ENCODE results near the gene HOXA6. TPM values are rescaled to one million over a fixed set of nuclear protein-coding genes. Genes with fewer than 3 reads are reported as not detected.

HOXA6 gene
- total RNA-seq, 4 donors from 2014 or later, result 0.66 to 0.92 TPM; not detected in 2

DNA sequence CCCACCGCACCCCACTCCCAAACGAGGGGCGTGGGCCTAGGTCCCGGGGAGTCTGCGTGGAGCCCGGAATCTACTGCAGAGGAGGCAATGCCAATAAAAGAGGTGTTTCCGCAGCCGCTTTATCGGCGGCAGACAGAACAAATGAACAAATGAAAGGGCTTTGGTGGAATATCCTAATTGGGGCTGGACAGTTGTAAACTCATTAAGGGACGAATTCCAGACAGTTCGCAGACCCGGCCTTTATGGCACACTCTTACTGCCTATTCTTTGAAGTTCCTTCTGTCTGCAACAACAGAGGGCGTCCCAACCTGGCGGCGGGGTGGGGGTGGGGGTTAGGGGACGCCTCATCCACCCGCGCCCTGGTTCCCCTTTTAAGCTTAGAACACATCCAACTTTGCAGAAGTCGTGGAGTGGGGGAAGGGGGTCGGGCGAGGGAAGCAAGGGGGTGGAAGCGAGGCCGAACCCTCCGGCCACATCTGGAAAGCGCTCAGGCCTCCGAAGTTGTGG, 13.7 kb upstream of the HOXA6 start:
- H3K27me3 ChIP-seq, result peaks cover 20 to 100% (median 91%) of the 10 kb centered on the region in 4 donors
- H3K36me3 ChIP-seq, result no peaks in the 10 kb centered on the region
- H3K9me3 ChIP-seq, result no peaks in the 10 kb centered on the region
- intact Hi-C loops (cut with DNase I), result loop anchor here (5.0 kb wide), 1 partner anchor 794 kb away; no protein-coding TSS in a partner anchor
- 13% methylated on average over 17 of the region's 27 CpGs for WGBS
- TF ChIP-seq EP300 (IDR thresholded peaks at IDR 0.05), result no peak
- no peak for TF ChIP-seq POLR2A (IDR thresholded peaks at IDR 0.05; ENCODE audit: low read depth)
- TF ChIP-seq, protein P1, sequence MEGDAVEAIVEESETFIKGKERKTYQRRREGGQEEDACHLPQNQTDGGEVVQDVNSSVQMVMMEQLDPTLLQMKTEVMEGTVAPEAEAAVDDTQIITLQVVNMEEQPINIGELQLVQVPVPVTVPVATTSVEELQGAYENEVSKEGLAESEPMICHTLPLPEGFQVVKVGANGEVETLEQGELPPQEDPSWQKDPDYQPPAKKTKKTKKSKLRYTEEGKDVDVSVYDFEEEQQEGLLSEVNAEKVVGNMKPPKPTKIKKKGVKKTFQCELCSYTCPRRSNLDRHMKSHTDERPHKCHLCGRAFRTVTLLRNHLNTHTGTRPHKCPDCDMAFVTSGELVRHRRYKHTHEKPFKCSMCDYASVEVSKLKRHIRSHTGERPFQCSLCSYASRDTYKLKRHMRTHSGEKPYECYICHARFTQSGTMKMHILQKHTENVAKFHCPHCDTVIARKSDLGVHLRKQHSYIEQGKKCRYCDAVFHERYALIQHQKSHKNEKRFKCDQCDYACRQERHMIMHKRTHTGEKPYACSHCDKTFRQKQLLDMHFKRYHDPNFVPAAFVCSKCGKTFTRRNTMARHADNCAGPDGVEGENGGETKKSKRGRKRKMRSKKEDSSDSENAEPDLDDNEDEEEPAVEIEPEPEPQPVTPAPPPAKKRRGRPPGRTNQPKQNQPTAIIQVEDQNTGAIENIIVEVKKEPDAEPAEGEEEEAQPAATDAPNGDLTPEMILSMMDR (IDR thresholded peaks at IDR 0.05), result peak in 1 of 3 experiments; percentile 4
- no peak for TF ChIP-seq POLR2AphosphoS5 (IDR thresholded peaks at IDR 0.05)
- peak overlapping the region; percentile 54 to 59 (median 56) for H3K4me3 ChIP-seq
- peaks cover 23 to 69% (median 50%) of the 10 kb centered on the region in 4 donors for H3K4me1 ChIP-seq
- no peak for DNase-seq (ENCODE audit: extremely low spot score)
- H3K27ac ChIP-seq (replicated peaks in 1 of 4), result no peak overlapping the region

DNA sequence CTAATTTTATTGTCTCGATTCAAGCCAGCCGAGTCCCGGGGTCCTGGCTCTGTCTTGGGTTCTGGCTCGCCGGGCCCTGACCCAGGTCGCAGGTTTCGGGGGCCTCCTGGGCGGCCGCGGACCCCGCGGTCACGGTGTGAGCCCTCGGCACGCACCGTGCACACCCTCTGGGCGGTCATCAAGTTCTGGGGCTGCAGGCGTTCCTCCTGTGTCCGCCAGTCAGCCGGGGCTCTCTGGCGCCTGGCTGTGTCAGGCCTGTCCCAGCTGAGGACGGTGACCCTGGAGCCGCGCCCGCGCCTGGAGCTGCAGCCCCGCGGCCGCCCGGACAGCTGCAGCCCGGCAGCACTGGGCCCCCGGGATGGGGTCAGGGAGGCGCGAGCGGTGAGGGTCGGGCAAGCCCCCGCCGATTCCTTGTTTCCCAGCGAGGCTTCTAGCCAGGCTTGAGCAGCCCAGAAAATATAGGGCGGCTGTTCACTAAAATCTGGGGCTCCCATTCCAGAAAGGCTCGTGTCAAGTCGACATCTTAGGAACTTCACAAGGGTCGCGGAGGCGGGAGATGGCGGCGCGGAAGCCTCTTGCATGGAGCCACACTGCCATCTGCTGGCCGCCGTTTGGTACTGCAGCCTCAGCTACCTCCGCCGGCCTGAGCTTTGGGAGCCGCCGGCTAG, 13.1 kb upstream of the HOXA6 start:
- Histone ChIP-seq H3K27me3 (peaks cover 20 to 100% (median 91%) of the 10 kb centered on the region in 4 donors), H3K27ac (replicated peaks in 1 of 4) (no peak overlapping the region), H3K4me1 (peaks cover 25 to 69% (median 50%) of the 10 kb centered on the region in 4 donors), H3K36me3 (no peaks in the 10 kb centered on the region), H3K4me3 (peak overlapping the region; percentile 54 to 59 (median 56)), H3K9me3 (no peaks in the 10 kb centered on the region)
- DNase-seq (ENCODE audit: extremely low spot score), result peak; percentile 97
- intact Hi-C loops (cut with DNase I), result loop anchor here (5.0 kb wide), 1 partner anchor 793 kb away; no protein-coding TSS in a partner anchor
- TF ChIP-seq POLR2AphosphoS5 (IDR thresholded peaks at IDR 0.05) (peak in 1 of 2 donors; percentile 49), POLR2A (IDR thresholded peaks at IDR 0.05; ENCODE audit: low read depth) (no peak), EP300 (IDR thresholded peaks at IDR 0.05) (no peak)
- TF ChIP-seq, protein P1 (IDR thresholded peaks at IDR 0.05), result peak; percentile 97 to 100 (median 99)
- WGBS, result 7% methylated on average over 31 of the region's 54 CpGs

DNA sequence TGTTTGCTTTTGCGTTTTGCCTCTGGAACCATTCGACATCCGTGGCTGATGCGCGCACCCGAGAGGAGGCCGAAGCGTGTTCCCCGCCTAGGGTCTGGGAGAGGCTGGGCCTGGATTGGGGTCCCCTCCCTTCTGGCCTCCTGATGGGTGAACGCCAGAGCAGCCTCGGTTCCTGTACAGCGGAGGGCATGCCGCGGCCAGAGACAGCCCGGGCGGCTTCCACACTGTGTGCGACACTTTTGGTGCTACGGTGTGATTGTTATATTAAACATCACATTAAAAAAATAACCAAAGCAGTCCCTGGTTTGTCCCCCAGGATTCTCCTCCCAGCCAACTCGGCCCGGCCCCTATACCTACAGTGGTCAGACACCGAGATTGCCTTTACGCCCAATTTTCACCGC, 12.6 kb upstream of the HOXA6 start:
- Histone ChIP-seq H3K9me3 (no peaks in the 10 kb centered on the region), H3K4me3 (peak overlapping the region; percentile 54 to 59 (median 56)), H3K36me3 (no peaks in the 10 kb centered on the region), H3K27ac (replicated peaks in 1 of 4) (no peak overlapping the region), H3K4me1 (peaks cover 30 to 69% (median 50%) of the 10 kb centered on the region in 4 donors), H3K27me3 (peaks cover 16 to 100% (median 91%) of the 10 kb centered on the region in 4 donors)
- intact Hi-C loops (cut with DNase I), result loop anchor here (5.0 kb wide), 1 partner anchor 793 kb away; no protein-coding TSS in a partner anchor
- no peak for TF ChIP-seq POLR2AphosphoS5 (IDR thresholded peaks at IDR 0.05)
- TF ChIP-seq, protein P1 (IDR thresholded peaks at IDR 0.05), result no peak
- TF ChIP-seq POLR2A (IDR thresholded peaks at IDR 0.05; ENCODE audit: low read depth), result no peak
- TF ChIP-seq EP300 (IDR thresholded peaks at IDR 0.05), result no peak
- no peak for DNase-seq (ENCODE audit: extremely low spot score)
- WGBS, result 55% methylated on average over 20 of the region's 23 CpGs

DNA sequence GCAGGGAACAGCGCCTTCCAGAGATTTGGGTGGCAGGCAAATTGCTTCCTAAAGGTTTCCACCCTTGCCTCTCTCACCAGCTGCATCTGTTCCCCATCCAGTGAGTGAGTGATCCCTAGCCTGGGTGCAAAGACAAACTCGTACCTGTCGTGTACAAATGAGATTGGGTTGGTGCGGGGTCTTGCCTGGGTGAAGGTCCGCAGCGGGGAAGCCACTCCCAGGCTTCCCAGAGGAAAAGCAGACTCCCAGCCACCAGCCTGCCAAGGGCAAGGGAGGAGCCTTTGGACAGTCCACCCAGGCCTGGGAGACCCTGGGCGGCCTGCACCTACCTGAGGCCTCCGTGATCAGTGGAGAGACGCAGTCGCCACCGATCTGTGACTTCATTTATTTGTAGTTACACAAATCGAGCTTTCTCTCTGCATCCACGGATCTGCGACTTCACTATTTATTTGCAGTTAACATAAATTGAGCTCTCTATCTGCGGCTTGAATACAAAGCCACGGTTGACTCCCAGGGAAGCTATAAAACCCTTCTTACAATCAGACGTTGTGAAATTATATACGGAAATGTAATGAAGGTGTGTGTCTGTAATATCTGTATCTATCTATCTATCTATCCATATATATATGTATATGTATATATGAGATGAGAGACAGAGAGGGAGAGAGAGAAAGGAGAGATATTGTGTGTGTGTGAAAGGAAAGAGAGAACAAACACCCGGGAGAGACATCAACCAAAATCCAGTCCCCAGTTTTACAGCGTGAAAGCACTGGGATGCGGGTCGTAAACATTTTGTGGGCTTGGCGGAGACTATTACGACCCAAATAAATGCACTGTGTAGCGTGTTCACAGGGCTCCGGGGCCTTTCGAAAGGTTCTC, 11.9 kb upstream of the HOXA6 start:
- H3K36me3 ChIP-seq, result no peaks in the 10 kb centered on the region
- H3K9me3 ChIP-seq, result no peaks in the 10 kb centered on the region
- no peak for DNase-seq (ENCODE audit: extremely low spot score)
- H3K4me3 ChIP-seq, result no peak overlapping the region
- H3K27me3 ChIP-seq, result peaks cover 16 to 100% (median 91%) of the 10 kb centered on the region in 4 donors
- no peak overlapping the region for H3K27ac ChIP-seq (replicated peaks in 1 of 4)
- intact Hi-C loops (cut with DNase I), result loop anchor here (5.0 to 10.0 kb wide), 3 partner anchors 792 to 1297 kb away; no protein-coding TSS in a partner anchor
- H3K4me1 ChIP-seq, result peaks cover 35 to 69% (median 50%) of the 10 kb centered on the region in 4 donors
- 64% methylated on average over 26 of the region's 27 CpGs for WGBS
- no peak for TF ChIP-seq POLR2AphosphoS5 (IDR thresholded peaks at IDR 0.05)
- TF ChIP-seq, protein P1 (IDR thresholded peaks at IDR 0.05), result no peak
- no peak for TF ChIP-seq EP300 (IDR thresholded peaks at IDR 0.05)
- TF ChIP-seq POLR2A (IDR thresholded peaks at IDR 0.05; ENCODE audit: low read depth), result no peak

Measured in esophagus muscularis mucosa (tissue), 4 donors.